WERI-Rb-1 (cell line): ENCODE measurements around the gene PRDM11.

ENCODE experiments used
- DNase-seq: peaks from one replicate; pipeline ENCODE4 v3.0.0-alpha.2; 2020
- H3K27ac ChIP-seq: fragments of 250-450 bp; sonication (Bioruptor Pico); 2 replicates; pipeline ENCODE4 v1.5.1; 2020; ENCODE audit warnings: mild to moderate bottlenecking, moderate library complexity
- H3K27me3 ChIP-seq: fragments of 250-450 bp; sonication (Bioruptor Pico); 2 replicates; pipeline ENCODE4 v1.5.1; 2021; ENCODE audit warnings: mild to moderate bottlenecking, low read depth, moderate library complexity; ENCODE audit not compliant: insufficient read depth, severe bottlenecking
- H3K36me3 ChIP-seq: fragments of 250-450 bp; sonication (Bioruptor Pico); 2 replicates; pipeline ENCODE4 v1.5.1; 2020; ENCODE audit warnings: mild to moderate bottlenecking, moderate library complexity
- H3K4me3 ChIP-seq: 2 replicates; pipeline ENCODE4 v1.5.1; 2011; ENCODE audit warnings: low read depth, mild to moderate bottlenecking, control low read depth, low read length
- H3K9me3 ChIP-seq: fragments of 250-450 bp; sonication (Bioruptor Pico); 2 replicates; pipeline ENCODE4 v1.5.1; 2021; ENCODE audit warnings: mild to moderate bottlenecking, moderate library complexity; ENCODE audit not compliant: severe bottlenecking
- CTCF ChIP-seq: IDR thresholded peaks from 2 replicates; pipeline ENCODE4 v1.5.1; 2011; ENCODE audit warnings: low read depth, mild to moderate bottlenecking, control low read depth, inconsistent platforms, low read length

The PRDM11 gene

DNA sequence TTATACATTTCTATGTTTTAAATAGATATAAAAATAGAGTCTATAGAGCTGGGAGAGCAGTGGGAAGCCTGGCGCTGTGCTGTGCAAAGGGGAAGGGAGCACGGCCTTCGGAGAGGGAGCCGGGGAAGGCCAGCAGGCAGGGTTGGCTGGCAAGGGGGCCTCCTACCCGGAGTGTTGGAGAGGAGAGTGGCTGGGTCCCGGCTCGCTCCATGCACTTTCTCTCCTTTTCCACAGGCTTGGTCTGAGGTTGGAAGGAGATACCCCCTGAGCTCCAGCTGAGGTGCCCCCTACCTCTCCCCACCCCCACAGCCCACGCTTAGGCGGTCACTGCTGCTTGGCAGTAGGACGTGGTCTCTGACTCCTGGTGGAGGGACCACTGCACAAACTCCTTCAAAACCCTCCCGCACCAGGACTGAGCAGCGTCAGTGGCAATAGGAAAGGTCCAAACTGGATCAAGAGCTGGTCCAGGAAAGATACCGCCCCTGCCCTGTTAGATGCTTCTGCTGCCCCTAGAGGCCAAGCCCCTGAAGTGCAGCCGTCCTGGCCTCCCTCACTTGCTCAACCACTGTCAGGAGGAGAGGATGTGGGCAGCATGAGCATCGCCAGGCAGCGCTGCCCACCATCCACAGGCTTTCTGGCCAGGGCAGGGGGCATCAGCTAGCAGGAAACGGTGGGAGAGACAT lies 86.8 kb downstream of the PRDM11 start:
- Histone ChIP-seq H3K36me3 (no peaks in the 10 kb centered on the region), H3K4me3 (no peak overlapping the region), H3K9me3 (no peaks in the 10 kb centered on the region), H3K27ac (no peak overlapping the region), H3K27me3 (no peaks in the 10 kb centered on the region)
- TF ChIP-seq CTCF = peak; percentile 93
- DNase-seq = peak; percentile 76

- Histone ChIP-seq H3K9me3 (no peaks in the 10 kb centered on the region), H3K36me3 (no peaks in the 10 kb centered on the region), H3K27ac (no peak overlapping the region), H3K27me3 (no peaks in the 10 kb centered on the region), H3K4me3 (no peak overlapping the region)
- DNase-seq = no peak
- TF ChIP-seq CTCF = no peak
These were observed 87.3 kb downstream of the PRDM11 start for GRCh38 chr11:45233804-45234170.

DNA sequence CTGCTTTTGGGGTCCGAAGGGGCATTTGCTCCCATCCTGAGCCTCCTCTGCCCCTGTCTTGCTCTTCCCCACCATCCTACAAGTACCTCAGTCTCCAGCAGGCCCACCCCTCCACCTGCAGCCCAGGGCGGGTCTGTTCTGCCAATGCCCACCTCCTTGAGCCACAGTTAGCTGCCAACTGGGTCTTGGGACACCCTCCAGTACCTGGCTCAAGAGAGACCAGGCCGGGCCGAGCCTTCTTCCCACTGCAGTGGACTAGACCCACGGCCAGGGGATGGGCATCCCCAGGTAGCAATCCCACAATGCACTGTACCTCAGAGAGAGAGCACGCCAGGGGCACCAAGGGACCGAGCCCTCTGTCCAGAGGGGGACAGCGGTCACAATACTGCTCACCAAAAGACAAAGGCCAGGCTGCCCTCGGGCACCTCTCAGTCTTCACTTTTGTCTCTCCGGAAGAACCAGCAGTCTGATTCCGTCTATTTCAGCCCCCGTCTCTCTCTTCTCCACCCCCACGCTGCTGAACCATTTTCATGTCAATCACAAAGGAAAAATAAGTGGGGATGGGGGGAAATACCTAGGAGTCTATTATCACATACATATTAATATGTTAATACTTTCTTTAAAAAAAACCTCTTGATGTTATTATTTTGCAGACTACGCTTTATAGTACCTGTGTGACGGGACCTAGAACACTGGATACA lies 88.0 kb downstream of the PRDM11 start:
- Histone ChIP-seq H3K36me3 (no peaks in the 10 kb centered on the region), H3K4me3 (no peak overlapping the region), H3K27ac (no peak overlapping the region), H3K9me3 (no peaks in the 10 kb centered on the region), H3K27me3 (no peaks in the 10 kb centered on the region)
- no peak for DNase-seq
- TF ChIP-seq CTCF = no peak

DNA sequence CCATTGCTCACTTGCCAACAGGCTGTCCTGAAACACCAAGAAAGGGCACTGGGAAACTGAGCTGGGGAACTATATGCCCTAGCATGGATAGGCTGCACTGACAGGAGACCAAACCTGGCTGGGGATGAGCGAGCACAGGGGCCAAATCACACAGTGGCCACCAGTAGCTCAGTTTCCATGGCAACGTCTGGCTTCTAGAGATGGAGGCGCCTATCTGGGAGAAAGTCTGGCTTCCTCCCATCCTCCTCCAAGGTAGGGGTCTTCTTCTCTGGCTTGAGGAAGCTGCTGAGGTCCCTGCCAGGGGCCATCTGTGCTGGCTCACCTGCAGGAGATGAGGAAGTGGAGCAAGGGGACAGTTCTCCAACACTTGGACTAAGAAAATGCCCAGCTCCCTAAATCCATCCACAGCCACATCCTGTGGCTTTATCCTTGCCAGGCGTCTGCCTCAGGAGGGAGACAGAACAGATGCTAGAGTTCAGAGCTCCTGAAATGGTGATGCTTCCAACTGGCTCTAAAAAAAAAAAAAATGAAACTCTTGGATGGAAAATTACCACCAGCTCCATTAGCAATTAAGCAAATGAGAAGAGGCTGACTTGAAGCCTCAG lies 91.4 kb downstream of the PRDM11 start:
- Histone ChIP-seq H3K4me3 (no peak overlapping the region), H3K27ac (no peak overlapping the region), H3K9me3 (no peaks in the 10 kb centered on the region), H3K36me3 (no peaks in the 10 kb centered on the region), H3K27me3 (no peaks in the 10 kb centered on the region)
- no peak for DNase-seq
- TF ChIP-seq CTCF = no peak

DNA sequence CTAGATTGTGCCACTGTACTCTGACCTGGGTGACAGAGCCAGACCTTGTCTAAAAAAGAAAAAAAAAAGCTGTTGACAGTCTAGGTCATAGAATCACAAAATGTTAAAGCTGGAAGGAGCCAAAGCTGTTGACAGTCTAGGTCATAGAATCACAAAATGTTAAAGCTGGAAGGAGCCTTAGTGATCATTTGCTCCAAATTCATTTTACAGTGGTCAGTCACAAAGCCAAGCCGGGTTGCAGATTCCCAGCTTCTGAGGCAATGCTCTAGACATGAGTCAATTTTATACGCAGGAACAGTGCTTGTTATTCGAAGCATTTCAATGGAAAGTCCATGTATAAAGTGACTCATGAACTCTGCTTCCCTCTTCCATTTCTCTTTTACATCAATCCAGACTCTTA lies 92.3 kb downstream of the PRDM11 start:
- H3K27me3 ChIP-seq = no peaks in the 10 kb centered on the region
- TF ChIP-seq CTCF = no peak
- H3K4me3 ChIP-seq = no peak overlapping the region
- no peak for DNase-seq
- no peaks in the 10 kb centered on the region for H3K9me3 ChIP-seq
- H3K36me3 ChIP-seq = no peaks in the 10 kb centered on the region
- H3K27ac ChIP-seq = no peak overlapping the region
